ENCODE measurements around the gene B3GNT4. TPM values are rescaled to one million over a fixed set of nuclear protein-coding genes. Genes with fewer than 3 reads are reported as not detected.

Gene B3GNT4
- total and polyA plus RNA-seq, 2 of the 13 experiments (the other 11 are each of a cell fraction or from before 2014, with no cell fraction given) = 0.04 to 0.21 TPM

DNA sequence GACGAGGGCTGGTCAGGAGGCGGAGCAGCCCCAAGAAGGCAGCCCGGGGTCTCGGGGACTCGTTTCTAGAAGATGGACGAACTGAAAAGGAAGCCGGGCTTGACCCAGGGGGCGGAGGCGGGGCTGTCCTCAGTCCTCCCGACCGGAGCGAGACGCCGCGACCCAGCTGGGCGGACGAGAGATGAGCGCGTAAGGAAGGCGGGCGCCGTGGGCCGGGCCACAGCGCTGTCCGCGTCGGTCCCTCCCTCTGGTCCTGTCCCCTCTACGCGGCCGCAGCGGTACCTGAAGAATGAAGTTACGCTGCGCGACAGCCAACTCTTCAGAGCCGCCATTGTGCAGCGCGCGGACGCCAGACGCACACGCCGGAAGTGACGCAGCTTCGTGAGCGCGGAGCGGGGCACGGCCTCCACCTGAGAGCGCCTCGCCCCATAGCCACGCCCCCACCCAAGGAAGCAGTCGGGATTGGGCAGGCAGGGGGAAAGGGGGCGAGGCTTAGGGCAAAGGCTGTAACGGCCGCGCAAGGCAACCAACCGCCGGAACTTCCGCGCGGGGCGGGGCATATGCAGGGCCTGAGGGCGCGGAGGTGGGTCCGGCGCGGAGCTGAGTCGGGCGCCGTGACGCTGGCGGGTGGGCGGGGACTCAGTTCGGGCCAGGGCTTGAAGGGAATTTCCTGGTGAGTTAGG is 22.3 kb downstream of the B3GNT4 start, which contains the start of gene DIABLO (continued):
- TF ChIP-seq, protein P1, sequence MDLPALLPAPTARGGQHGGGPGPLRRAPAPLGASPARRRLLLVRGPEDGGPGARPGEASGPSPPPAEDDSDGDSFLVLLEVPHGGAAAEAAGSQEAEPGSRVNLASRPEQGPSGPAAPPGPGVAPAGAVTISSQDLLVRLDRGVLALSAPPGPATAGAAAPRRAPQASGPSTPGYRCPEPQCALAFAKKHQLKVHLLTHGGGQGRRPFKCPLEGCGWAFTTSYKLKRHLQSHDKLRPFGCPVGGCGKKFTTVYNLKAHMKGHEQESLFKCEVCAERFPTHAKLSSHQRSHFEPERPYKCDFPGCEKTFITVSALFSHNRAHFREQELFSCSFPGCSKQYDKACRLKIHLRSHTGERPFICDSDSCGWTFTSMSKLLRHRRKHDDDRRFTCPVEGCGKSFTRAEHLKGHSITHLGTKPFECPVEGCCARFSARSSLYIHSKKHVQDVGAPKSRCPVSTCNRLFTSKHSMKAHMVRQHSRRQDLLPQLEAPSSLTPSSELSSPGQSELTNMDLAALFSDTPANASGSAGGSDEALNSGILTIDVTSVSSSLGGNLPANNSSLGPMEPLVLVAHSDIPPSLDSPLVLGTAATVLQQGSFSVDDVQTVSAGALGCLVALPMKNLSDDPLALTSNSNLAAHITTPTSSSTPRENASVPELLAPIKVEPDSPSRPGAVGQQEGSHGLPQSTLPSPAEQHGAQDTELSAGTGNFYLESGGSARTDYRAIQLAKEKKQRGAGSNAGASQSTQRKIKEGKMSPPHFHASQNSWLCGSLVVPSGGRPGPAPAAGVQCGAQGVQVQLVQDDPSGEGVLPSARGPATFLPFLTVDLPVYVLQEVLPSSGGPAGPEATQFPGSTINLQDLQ (CRISPR knock-in tag; IDR thresholded peaks at IDR 0.05) = no peak
- TF ChIP-seq, protein P2, sequence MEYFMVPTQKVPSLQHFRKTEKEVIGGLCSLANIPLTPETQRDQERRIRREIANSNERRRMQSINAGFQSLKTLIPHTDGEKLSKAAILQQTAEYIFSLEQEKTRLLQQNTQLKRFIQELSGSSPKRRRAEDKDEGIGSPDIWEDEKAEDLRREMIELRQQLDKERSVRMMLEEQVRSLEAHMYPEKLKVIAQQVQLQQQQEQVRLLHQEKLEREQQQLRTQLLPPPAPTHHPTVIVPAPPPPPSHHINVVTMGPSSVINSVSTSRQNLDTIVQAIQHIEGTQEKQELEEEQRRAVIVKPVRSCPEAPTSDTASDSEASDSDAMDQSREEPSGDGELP (IDR thresholded peaks at IDR 0.05; ENCODE audit: borderline replicate concordance, low read depth) = peak; percentile 69
- TF ChIP-seq FOXJ3 (CRISPR knock-in tag; IDR thresholded peaks at IDR 0.05; ENCODE audit: borderline replicate concordance) (no peak), ZNF441 (CRISPR knock-in tag; IDR thresholded peaks at IDR 0.05; ENCODE audit: borderline replicate concordance) (peak; percentile 67; the same call in 1 of the 2 replicates), DMAP1 (CRISPR knock-in tag; IDR thresholded peaks at IDR 0.05) (peak; percentile 89), IRF2 (CRISPR knock-in tag; IDR thresholded peaks at IDR 0.05) (0 out of 2 replicates have a peak, but pooled peaks have one; percentile 72), HOXA5 (CRISPR knock-in tag; IDR thresholded peaks at IDR 0.05) (peak; percentile 11; the same call in 1 of the 2 replicates), ZBTB3 (CRISPR knock-in tag; IDR thresholded peaks at IDR 0.05; ENCODE audit: borderline replicate concordance, low read depth) (no peak), ZNF17 (CRISPR knock-in tag; IDR thresholded peaks at IDR 0.05) (no peak), ZNF430 (CRISPR knock-in tag; IDR thresholded peaks at IDR 0.05) (no peak; the same call in 1 of the 2 replicates), ZNF446 (CRISPR knock-in tag; IDR thresholded peaks at IDR 0.05) (no peak), FOXM1 (CRISPR knock-in tag; IDR thresholded peaks at IDR 0.05) (no peak), KLF16 (CRISPR knock-in tag; IDR thresholded peaks at IDR 0.05) (peak in 1 of 2 experiments; percentile 81; a peak in 2 of 4 replicates), CENPX (CRISPR knock-in tag; IDR thresholded peaks at IDR 0.05) (no peak), ZNF292 (CRISPR knock-in tag; IDR thresholded peaks at IDR 0.05; ENCODE audit: borderline replicate concordance, low read depth) (no peak)
- TF ChIP-seq, protein P3, sequence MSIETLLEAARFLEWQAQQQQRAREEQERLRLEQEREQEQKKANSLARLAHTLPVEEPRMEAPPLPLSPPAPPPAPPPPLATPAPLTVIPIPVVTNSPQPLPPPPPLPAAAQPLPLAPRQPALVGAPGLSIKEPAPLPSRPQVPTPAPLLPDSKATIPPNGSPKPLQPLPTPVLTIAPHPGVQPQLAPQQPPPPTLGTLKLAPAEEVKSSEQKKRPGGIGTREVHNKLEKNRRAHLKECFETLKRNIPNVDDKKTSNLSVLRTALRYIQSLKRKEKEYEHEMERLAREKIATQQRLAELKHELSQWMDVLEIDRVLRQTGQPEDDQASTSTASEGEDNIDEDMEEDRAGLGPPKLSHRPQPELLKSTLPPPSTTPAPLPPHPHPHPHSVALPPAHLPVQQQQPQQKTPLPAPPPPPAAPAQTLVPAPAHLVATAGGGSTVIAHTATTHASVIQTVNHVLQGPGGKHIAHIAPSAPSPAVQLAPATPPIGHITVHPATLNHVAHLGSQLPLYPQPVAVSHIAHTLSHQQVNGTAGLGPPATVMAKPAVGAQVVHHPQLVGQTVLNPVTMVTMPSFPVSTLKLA (IDR thresholded peaks at IDR 0.05) = peak; percentile 34; the same call in 1 of the 2 replicates
- TF ChIP-seq, protein P4, sequence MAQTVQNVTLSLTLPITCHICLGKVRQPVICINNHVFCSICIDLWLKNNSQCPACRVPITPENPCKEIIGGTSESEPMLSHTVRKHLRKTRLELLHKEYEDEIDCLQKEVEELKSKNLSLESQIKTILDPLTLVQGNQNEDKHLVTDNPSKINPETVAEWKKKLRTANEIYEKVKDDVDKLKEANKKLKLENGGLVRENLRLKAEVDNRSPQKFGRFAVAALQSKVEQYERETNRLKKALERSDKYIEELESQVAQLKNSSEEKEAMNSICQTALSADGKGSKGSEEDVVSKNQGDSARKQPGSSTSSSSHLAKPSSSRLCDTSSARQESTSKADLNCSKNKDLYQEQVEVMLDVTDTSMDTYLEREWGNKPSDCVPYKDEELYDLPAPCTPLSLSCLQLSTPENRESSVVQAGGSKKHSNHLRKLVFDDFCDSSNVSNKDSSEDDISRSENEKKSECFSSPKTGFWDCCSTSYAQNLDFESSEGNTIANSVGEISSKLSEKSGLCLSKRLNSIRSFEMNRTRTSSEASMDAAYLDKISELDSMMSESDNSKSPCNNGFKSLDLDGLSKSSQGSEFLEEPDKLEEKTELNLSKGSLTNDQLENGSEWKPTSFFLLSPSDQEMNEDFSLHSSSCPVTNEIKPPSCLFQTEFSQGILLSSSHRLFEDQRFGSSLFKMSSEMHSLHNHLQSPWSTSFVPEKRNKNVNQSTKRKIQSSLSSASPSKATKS (CRISPR knock-in tag; IDR thresholded peaks at IDR 0.05) = no peak
- TF ChIP-seq, protein P5, sequence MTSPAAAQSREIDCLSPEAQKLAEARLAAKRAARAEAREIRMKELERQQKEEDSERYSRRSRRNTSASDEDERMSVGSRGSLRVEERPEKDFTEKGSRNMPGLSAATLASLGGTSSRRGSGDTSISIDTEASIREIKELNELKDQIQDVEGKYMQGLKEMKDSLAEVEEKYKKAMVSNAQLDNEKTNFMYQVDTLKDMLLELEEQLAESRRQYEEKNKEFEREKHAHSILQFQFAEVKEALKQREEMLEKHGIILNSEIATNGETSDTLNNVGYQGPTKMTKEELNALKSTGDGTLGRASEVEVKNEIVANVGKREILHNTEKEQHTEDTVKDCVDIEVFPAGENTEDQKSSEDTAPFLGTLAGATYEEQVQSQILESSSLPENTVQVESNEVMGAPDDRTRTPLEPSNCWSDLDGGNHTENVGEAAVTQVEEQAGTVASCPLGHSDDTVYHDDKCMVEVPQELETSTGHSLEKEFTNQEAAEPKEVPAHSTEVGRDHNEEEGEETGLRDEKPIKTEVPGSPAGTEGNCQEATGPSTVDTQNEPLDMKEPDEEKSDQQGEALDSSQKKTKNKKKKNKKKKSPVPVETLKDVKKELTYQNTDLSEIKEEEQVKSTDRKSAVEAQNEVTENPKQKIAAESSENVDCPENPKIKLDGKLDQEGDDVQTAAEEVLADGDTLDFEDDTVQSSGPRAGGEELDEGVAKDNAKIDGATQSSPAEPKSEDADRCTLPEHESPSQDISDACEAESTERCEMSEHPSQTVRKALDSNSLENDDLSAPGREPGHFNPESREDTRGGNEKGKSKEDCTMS (CRISPR knock-in tag; conservative IDR thresholded peaks at IDR 0.05) = no peak
- TF ChIP-seq, protein P6, sequence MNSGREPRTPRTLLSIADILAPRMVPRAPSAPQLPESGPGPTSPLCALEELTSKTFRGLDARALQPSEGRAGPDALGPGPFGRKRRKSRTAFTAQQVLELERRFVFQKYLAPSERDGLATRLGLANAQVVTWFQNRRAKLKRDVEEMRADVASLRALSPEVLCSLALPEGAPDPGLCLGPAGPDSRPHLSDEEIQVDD (CRISPR knock-in tag; IDR thresholded peaks at IDR 0.05; ENCODE audit: borderline replicate concordance) = peak; percentile 66; the same call in 1 of the 2 replicates

All from HepG2 (cell line).